BE2C (cell line): ENCODE data around the gene GLTP.
"Not testable (repeated sequence)": the region's sequence is repeated elsewhere in the genome, so short reads cannot be mapped to it uniquely, and the experiment has no call there.

ENCODE experiments used
- DNase-seq: peaks from one replicate; pipeline ENCODE4 v3.0.0-alpha.2; 2020
- H3K27me3 ChIP-seq: fragments of 250-450 bp; sonication (Bioruptor Pico); 2 replicates; pipeline ENCODE4 v1.5.1; 2020; ENCODE audit warnings: mild to moderate bottlenecking
- H3K36me3 ChIP-seq: fragments of 250-450 bp; sonication (Bioruptor Pico); 2 replicates; pipeline ENCODE4 v1.5.1; 2020; ENCODE audit warnings: mild to moderate bottlenecking
- H3K4me1 ChIP-seq: fragments of 250-450 bp; sonication (Bioruptor Pico); 2 replicates; pipeline ENCODE4 v1.5.1; 2020
- H3K4me3 ChIP-seq: 2 replicates; pipeline ENCODE4 v1.5.1; 2011; ENCODE audit warnings: low read depth, low read length
- H3K9me3 ChIP-seq: fragments of 250-450 bp; sonication (Bioruptor Pico); 2 replicates; pipeline ENCODE4 v1.5.1; 2020
- CTCF ChIP-seq: IDR thresholded peaks from 2 replicates; pipeline ENCODE4 v1.5.1; 2012; ENCODE audit warnings: mild to moderate bottlenecking, low read depth, low read length

GLTP gene

GRCh38 chr12:109864916-109865315 lies 15.4 kb downstream of the GLTP start:
- Histone ChIP-seq H3K27me3 (no peaks in the 10 kb centered on the region), H3K9me3 (no peaks in the 10 kb centered on the region; the same call in 1 of the 2 replicates), H3K4me1 (no peaks in the 10 kb centered on the region), H3K36me3 (no peaks in the 10 kb centered on the region), H3K4me3 (no peak overlapping the region)
- TF ChIP-seq CTCF = no peak
- DNase-seq = no peak

- H3K9me3 ChIP-seq = no peaks in the 10 kb centered on the region; the same call in 1 of the 2 replicates
- no peaks in the 10 kb centered on the region for H3K4me1 ChIP-seq
- H3K27me3 ChIP-seq = no peaks in the 10 kb centered on the region
- no peaks in the 10 kb centered on the region for H3K36me3 ChIP-seq
- TF ChIP-seq CTCF = no peak
- no peak overlapping the region for H3K4me3 ChIP-seq
- DNase-seq = no peak
Observed at GRCh38 chr12:109863847-109864712, 16.3 kb downstream of the GLTP start.

- H3K27me3 ChIP-seq, H3K9me3 ChIP-seq, H3K36me3 ChIP-seq, DNase-seq, H3K4me1 ChIP-seq, H3K4me3 ChIP-seq: not testable (repeated sequence)
Observed at GRCh38 chr12:109862491-109862890, 17.9 kb downstream of the GLTP start.

GRCh38 chr12:109861689-109862314 lies 18.5 kb downstream of the GLTP start:
- H3K36me3 ChIP-seq = no peaks in the 10 kb centered on the region
- DNase-seq = no peak
- no peak for TF ChIP-seq CTCF
- no peaks in the 10 kb centered on the region; the same call in 1 of the 2 replicates for H3K9me3 ChIP-seq
- no peaks in the 10 kb centered on the region for H3K27me3 ChIP-seq
- H3K4me3 ChIP-seq = no peak overlapping the region
- no peaks in the 10 kb centered on the region for H3K4me1 ChIP-seq

- H3K27me3 ChIP-seq = no peaks in the 10 kb centered on the region
- no peaks in the 10 kb centered on the region for H3K36me3 ChIP-seq
- no peak for TF ChIP-seq CTCF
- no peak overlapping the region for H3K4me3 ChIP-seq
- H3K4me1 ChIP-seq = no peaks in the 10 kb centered on the region
- DNase-seq = no peak
- no peaks in the 10 kb centered on the region for H3K9me3 ChIP-seq
Observed at GRCh38 chr12:109860977-109861376, 19.4 kb downstream of the GLTP start.

- DNase-seq = no peak
- Histone ChIP-seq H3K4me1 (no peaks in the 10 kb centered on the region), H3K9me3 (no peaks in the 10 kb centered on the region), H3K36me3 (no peaks in the 10 kb centered on the region), H3K27me3 (no peaks in the 10 kb centered on the region), H3K4me3 (no peak overlapping the region)
- TF ChIP-seq CTCF = no peak
Observed at GRCh38 chr12:109858764-109859163, 21.6 kb downstream of the GLTP start.
